NT2/D1 (cell line): ENCODE data around the gene EBLN2.

Source experiments
- DNase-seq: peaks from one replicate; pipeline ENCODE4 v3.0.0-alpha.2; 2011; ENCODE audit warnings: low read depth, low spot score
- H3K27me3 ChIP-seq: 2 replicates; pipeline ENCODE4 v1.6.0; 2011; ENCODE audit warnings: mild to moderate bottlenecking; ENCODE audit not compliant: insufficient read length, insufficient read depth
- H3K36me3 ChIP-seq: 2 replicates; pipeline ENCODE4 v1.6.1; 2011; ENCODE audit warnings: mild to moderate bottlenecking, low read length, mixed read lengths; ENCODE audit not compliant: insufficient read depth, insufficient read length
- H3K4me1 ChIP-seq: 2 replicates; pipeline ENCODE4 v1.5.1; 2011; ENCODE audit not compliant: insufficient read depth, insufficient read length
- H3K4me3 ChIP-seq: 2 replicates; pipeline ENCODE4 v1.5.1; 2011; ENCODE audit warnings: low read depth; ENCODE audit not compliant: insufficient read length
- H3K9ac ChIP-seq: 2 replicates; pipeline ENCODE4 v1.6.0; 2011; ENCODE audit warnings: low read depth; ENCODE audit not compliant: insufficient read length
- H3K9me3 ChIP-seq: 2 replicates; pipeline ENCODE4 v1.5.1; 2011; ENCODE audit warnings: mild to moderate bottlenecking, low read length; ENCODE audit not compliant: insufficient read depth
- SUZ12 ChIP-seq: IDR thresholded peaks from 2 replicates; pipeline ENCODE4 v1.6.1; 2011; ENCODE audit not compliant: insufficient read length, insufficient read depth; ENCODE audit errors: extremely low read depth
- YY1 ChIP-seq: IDR thresholded peaks from 2 replicates; pipeline ENCODE4 v1.6.1; 2011; ENCODE audit not compliant: insufficient read length, insufficient read depth
- ZNF274 ChIP-seq: IDR thresholded peaks from 2 replicates; pipeline ENCODE4 v1.6.1; 2011; ENCODE audit warnings: mild to moderate bottlenecking, low read depth, low read length

The EBLN2 gene

GRCh38 chr3:73061416-73061815, at the start of gene EBLN2:
EBLN2 (plus strand) TSS chr3:73061659; CDS start chr3:73062082, 423 bp downstream.
- no peaks in the 10 kb centered on the region for H3K27me3 ChIP-seq
- H3K9me3 ChIP-seq = no peaks in the 10 kb centered on the region
- H3K4me1 ChIP-seq = no peaks in the 10 kb centered on the region
- H3K9ac ChIP-seq = no peak within 1 kb of the TSS
- H3K4me3 ChIP-seq = no peak within 1 kb of the TSS
- peaks cover 58% of the 10 kb centered on the region for H3K36me3 ChIP-seq
- TF ChIP-seq YY1 (no peak), SUZ12 (no peak), ZNF274 (no peak)
- no peak for DNase-seq

DNA sequence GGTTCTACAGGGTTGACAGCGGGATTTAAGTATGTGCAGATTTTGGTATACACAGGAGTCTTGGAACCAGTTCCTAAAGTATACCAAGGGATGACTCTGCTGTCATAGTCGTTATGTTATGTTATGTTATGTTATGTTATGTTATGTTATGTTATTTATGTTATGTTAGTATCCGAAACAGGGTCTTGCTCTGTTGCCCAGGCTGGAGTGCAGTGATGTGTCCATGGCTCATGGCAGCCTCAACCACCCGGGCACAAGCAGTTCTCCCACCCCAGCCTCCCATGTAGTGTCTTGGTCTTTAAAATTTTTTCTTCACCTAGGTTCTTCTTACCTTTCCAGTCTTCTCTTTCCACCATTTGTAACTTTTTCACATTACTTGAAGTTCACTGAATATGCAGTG, 43.2 kb upstream of the EBLN2 start:
- H3K4me1 ChIP-seq = no peaks in the 10 kb centered on the region
- H3K36me3 ChIP-seq = peaks cover 34% of the 10 kb centered on the region
- no peaks in the 10 kb centered on the region for H3K9me3 ChIP-seq
- H3K27me3 ChIP-seq = no peaks in the 10 kb centered on the region
- no peak overlapping the region for H3K4me3 ChIP-seq
- H3K9ac ChIP-seq = no peak overlapping the region
- DNase-seq = no peak
- no peak for TF ChIP-seq ZNF274
- TF ChIP-seq SUZ12 = no peak
- TF ChIP-seq YY1 = no peak

- Histone ChIP-seq H3K4me3 (no peak overlapping the region), H3K9ac (no peak overlapping the region), H3K36me3 (peaks cover 34% of the 10 kb centered on the region), H3K4me1 (no peaks in the 10 kb centered on the region), H3K9me3 (no peaks in the 10 kb centered on the region), H3K27me3 (no peaks in the 10 kb centered on the region)
- TF ChIP-seq SUZ12 = no peak
- no peak for TF ChIP-seq ZNF274
- TF ChIP-seq YY1 = no peak
- no peak for DNase-seq
Measured at GRCh38 chr3:73018790-73019441, 42.5 kb upstream of the EBLN2 start.

- no peak overlapping the region for H3K4me3 ChIP-seq
Measured at GRCh38 chr3:73021301-73021835, 40.1 kb upstream of the EBLN2 start.

GRCh38 chr3:73024836-73025235, 36.6 kb upstream of the EBLN2 start:
- TF ChIP-seq YY1 (no peak), ZNF274 (no peak), SUZ12 (no peak)
- H3K9me3 ChIP-seq = no peaks in the 10 kb centered on the region
- no peaks in the 10 kb centered on the region for H3K27me3 ChIP-seq
- no peaks in the 10 kb centered on the region for H3K4me1 ChIP-seq
- H3K4me3 ChIP-seq = no peak overlapping the region
- H3K36me3 ChIP-seq = peaks cover 15% of the 10 kb centered on the region
- H3K9ac ChIP-seq = no peak overlapping the region
- DNase-seq = no peak

More at GRCh38 chr3:73021301-73021835, 40.1 kb upstream of the EBLN2 start:
- no peaks in the 10 kb centered on the region for H3K9me3 ChIP-seq
- H3K36me3 ChIP-seq = peaks cover 24% of the 10 kb centered on the region
- no peak for DNase-seq
- no peaks in the 10 kb centered on the region for H3K4me1 ChIP-seq
- H3K9ac ChIP-seq = no peak overlapping the region
- H3K27me3 ChIP-seq = no peaks in the 10 kb centered on the region
- TF ChIP-seq ZNF274 (no peak), SUZ12 (no peak), YY1 (no peak)

GRCh38 chr3:73026111-73026759, 35.2 kb upstream of the EBLN2 start:
- DNase-seq = no peak
- no peaks in the 10 kb centered on the region for H3K9me3 ChIP-seq
- H3K4me1 ChIP-seq = no peaks in the 10 kb centered on the region
- H3K27me3 ChIP-seq = no peaks in the 10 kb centered on the region
- no peak overlapping the region for H3K4me3 ChIP-seq
- H3K9ac ChIP-seq = no peak overlapping the region
- peaks cover 11% of the 10 kb centered on the region for H3K36me3 ChIP-seq
- no peak for TF ChIP-seq ZNF274
- no peak for TF ChIP-seq SUZ12
- TF ChIP-seq YY1 = no peak

DNA sequence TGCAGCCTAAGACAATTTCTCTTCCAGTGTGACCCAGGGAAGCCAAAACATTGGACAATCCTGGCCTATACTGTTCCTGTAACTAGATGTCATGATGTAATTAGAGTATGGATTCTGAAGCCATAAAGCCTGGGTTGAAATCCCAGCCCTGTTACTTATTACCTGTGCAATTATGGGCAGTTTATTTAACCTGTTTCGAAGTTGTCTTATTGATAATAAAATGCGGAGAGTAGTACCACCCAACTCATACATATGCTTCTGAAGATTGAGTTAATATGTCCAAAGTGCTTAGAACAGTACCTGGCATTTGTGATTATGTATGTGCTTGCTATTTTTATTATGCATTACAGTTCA, 34.7 kb upstream of the EBLN2 start:
- Histone ChIP-seq H3K36me3 (peaks cover 11% of the 10 kb centered on the region), H3K4me3 (no peak overlapping the region), H3K4me1 (no peaks in the 10 kb centered on the region), H3K9me3 (no peaks in the 10 kb centered on the region), H3K27me3 (no peaks in the 10 kb centered on the region), H3K9ac (no peak overlapping the region)
- TF ChIP-seq SUZ12 (no peak), YY1 (no peak), ZNF274 (no peak)
- no peak for DNase-seq
